Iris pigment epithelial cell (primary cell): ENCODE measurements around the gene MKLN1.
"Not testable (repeated sequence)": the region's sequence is repeated elsewhere in the genome, so short reads cannot be mapped to it uniquely, and the experiment has no call there.

ENCODE experiments used
- DNase-seq: peaks from one replicate; pipeline ENCODE4 v3.0.0-alpha.2; 2011; ENCODE audit warnings: low read depth

MKLN1 gene

DNA sequence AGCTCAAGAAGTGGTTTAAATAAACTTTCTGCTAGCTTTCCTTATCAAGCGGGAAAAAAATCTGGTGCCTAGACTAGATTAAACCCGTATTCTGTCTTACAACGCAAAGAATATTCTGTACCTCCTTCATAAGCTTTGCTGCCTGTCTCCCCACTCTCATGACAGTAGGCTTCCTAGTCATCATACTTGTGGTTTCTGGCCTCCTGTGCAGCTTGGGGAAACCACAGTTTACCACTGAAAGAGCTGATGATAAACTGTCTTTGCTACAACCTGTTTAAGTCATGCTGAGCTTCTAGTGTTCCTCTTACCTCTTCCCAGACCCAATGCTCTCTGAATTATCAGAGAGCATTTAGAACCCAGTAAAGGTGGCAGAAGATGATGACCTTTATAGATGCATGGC is 173.7 kb downstream of the MKLN1 start:
- DNase-seq: peak; percentile 92

DNA sequence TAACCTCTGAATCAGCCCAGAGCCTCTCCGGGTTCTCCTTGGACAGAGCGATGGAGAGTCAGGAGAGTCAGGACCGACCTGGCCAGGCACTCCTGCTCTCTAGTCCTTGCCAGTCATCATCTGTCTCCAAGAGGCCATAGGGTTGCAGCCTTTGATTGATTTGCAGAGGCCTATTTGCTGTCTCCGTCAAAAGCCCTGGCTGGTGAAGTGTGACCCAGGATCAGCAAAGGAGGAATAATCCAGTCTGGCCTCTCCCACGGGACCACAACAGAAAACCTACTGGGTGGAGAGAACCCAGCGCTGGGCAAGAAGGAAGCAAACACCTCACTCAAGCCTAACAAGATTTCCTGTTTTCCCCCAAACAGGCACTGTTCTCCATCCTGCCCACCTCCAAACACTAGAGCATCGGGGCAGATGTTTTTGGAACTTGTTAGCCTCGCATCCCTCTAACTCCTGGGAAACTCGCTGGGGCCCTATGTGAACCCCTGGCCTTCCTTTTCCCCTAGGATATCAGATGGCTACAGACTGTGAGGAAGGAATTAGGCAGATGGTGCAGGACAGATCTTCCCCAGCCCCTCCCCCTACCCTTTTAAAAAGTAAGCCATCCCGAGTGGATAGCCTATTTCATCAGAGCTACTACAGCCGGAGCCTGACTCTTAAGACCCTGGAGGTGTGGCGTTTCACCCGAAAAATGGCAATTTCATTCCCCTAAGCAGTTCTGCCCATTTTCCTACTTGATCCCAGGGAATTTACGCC is 174.4 kb downstream of the MKLN1 start:
- DNase-seq: no peak

DNA sequence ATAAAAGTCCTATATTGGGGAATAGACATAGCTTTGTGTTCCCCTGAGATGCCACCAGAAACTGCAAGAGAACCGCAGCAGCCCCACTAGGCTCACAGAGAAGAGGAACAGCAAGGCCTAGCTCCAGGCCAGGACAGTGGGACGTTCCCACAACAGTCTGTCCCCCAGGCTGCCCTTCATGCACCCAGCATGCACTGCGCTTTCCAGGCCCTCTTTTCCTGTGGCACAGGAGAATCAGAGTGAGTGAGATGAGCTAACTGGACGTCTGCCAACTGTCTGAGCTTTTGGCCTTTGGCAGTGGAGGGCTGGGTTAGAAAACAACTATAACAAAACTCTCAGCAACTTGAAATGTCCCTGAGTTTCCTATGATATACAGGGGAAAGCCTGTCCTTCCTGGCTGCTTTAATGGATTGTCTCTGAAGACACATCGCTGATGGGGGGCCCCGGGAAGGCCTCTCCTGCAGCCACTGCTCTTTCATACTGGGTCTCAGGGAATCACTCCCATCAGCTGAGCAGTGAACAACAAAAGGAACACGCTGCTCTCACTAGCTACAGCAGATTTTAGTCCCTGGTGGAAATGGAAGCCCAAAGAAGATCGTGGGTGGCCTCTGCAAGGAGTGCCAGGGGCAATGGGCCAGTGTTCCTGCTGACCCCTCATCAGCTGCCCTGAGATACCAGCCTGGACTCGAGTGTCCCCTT is 175.3 kb downstream of the MKLN1 start:
- DNase-seq: peak; percentile 68

DNA sequence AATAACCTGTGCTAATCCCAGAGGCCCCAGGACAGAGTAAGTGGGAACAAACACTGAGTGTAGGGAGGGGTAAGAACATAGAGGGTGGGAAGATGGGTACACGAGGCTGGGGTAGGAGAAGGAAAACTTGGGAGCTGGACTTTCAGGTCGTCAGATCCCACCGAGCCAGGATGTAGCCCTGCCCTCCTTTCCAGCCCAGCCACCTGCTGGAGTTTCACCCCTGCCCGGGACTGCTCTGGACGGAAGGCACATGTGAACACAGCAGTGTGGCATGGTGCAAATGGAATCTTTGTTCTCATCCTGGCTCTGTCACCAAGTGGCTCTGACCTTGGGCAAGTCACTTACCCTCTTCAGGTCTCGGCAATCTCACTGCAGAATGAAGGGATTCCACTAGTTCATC is 176.0 kb downstream of the MKLN1 start:
- no peak for DNase-seq

DNA sequence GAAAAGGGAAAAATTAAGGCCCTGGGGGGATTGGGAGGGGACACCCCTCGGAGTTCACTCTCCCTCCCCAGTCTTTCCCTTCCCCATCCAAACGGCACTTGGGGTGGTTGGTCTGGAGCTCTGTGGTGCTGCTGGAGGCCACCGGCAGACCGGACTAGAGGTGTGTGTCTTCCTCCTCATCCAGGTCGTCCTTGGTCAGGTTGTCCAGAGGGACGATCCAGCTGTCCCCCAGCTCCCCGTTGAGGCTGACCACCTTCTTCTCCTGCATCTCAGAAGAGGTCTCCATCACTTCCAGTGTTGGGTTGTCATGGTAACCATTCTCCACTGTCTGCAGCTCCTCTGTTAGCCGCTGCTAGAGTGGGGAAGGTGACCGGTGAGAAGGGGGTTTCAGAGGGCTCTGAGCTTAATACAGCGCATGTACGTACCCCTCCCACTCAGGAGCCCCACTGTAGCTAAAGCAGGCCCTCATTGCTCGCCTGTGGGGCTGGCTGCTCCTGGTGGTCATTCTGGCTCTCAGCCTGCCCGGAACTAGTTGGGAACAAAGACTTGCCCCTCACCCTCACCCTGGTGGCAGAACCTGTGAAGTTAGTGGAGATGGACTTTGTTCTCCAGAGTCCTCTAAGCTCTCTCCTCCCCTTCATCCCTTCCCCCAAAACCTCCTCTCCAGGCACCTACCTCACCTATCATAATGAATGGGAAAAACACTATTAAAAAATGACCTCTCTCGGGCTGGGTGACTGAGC is 176.7 kb downstream of the MKLN1 start:
- DNase-seq: no peak

DNA sequence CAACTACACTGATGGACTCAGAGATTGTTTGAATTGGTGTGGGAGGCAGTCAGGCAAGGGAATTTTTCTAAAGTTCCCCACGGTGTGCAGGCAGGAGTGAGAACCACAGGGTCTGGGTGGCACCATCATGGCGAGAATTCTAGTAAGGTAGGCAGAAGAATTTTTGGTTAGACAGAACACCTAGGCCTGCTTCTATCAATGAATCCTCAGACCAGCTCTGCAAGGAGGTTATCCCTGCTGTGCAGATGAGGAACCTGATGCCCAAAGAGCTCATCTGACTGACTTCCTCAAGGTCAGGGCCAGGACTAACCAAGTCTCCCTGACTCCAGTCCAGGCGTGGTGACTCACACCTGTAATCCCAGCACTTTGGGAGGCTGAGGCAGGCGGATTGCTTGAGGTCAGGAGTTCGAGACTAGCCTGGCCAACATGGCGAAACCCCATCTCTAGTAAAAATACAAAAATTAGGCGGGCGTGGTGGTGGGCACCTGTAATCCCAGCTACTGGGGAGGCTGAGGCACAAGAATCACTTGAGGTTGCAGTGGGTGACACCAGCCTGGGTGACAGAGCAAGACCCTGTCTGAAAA is 177.5 kb downstream of the MKLN1 start:
- DNase-seq: not testable (repeated sequence)

DNA sequence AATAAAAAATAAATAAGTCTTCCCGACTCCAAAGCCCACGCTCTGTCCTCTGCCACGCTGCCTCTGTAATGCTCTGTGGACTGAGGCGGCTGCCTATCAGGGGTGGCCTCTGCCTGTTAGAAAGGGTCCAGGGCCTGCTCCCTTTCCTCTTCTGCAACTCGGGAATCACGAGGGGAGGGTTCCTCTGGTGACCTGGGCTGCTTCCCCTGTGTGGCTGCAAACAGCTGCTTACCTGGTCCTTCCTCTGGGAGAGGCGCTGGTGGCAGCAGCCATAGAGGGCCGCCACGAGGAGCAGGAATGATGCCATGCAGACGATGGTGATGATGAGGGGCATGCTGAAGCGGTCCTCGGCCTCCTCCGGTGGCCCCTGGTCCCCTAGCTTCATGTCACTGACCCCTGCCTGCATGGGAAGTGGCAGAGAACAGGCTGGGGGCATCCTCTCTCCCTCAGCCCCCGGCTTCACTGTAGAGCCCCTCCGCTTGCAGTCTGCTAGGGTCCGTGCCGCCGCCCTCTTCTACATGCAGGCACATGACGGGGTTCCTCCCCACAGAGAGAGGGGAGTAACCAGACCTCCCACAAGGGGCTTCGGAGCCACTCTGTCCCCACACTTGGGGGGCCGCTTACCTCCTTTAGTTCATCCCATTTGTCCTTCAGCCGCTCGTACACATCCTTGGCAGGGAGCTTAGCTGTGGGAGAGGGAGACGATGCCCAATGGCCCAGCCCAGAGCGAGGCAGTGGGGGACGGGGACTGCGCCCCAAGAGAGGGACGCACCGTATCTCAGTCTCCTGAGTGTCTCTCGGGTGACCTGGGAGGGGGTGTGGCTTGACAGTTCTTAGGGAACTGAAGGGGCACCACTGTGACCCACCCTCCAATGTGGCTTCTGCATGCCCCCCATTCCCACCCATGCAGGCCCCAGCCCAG is 178.2 kb downstream of the MKLN1 start:
- no peak for DNase-seq

DNA sequence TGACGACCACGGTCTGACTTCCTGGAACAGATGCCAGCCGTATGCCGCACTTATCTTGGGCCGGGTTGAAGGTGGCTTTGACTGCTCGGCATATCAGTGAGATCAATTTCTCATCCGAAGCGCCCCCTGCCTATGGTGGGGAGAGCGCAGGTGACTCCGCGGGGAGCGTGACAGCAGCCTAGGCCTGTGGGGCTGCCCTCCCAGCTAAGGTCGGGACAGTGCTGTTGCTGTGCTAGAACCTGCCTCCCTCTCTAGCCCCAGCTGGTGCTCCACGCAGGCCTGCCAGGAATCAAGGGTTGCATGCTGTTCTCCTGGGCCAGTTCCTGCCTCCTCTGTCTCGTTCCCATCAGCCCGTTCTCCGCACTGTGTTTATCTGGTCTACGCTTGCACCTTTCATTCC is 178.9 kb downstream of the MKLN1 start:
- no peak for DNase-seq

DNA sequence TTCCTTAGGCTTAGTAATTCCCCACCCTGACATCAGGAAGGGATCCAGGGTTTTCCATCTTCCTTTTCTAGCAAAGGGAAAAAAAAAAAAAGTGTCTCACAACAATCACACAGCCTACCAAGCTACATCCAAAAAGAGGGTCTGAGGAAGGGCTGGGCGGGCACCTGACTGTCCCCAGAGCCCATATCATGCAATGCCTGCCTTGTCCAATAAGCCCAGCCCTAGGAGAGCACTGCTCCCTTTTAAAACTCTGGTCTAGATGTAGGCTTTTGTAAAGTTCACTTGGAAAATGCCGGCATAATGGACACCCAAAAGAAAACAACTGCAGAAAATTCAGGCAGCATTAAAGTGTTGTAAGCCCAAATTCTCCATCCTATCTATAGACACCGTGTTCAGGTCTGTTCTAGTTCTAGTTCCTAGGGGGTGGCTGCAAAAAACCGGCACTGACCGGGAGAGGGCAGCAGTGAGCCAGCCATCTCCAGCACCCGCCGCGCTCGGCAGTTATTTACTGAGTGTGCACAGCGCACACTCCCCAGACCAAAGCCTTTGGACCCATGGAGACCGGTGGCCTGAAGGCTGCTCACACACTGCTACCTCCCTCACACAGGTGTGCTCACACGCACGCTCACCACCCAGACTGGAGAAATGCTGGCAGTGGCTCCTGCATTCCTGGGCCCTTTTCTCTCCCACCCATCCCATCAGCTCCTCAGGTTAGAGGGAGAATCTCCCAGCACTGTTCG is 180.1 kb downstream of the MKLN1 start:
- DNase-seq: peak; percentile 54

DNA sequence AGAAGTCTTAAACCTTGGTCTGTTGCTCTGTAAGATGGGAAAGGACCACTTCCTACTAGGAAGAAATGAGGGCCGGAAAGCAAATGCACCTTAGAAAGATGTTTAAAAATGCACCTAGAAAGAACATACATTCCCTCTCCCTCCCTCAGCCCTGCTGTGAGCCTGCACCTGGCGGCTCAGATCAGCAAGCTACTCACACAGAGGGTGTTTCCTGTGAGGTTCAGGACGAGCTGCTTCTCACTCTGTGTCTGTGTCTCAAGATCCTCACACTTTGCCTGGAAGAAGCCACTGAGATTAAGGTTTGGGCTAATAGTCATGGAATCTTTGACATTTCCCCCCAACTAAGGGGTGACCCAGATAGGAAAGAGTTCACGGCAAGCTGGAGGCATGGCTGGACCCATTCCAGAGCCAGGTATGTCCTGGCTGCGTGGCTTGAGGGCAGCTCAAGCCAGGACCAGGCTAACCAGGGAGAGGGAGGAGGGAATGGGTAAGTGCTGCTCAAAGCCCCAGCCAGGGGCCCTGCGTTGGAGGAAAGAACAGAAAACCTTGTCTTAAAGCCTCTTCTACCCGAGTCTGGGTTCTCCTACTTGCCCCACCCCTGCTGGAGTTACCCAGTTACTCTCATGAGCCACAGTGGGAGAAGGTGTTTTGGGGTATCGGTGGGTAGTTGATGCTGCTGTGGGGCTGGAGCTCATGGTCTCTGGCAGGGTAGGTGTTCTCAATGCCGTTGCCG is 181.2 kb downstream of the MKLN1 start:
- DNase-seq: no peak

DNA sequence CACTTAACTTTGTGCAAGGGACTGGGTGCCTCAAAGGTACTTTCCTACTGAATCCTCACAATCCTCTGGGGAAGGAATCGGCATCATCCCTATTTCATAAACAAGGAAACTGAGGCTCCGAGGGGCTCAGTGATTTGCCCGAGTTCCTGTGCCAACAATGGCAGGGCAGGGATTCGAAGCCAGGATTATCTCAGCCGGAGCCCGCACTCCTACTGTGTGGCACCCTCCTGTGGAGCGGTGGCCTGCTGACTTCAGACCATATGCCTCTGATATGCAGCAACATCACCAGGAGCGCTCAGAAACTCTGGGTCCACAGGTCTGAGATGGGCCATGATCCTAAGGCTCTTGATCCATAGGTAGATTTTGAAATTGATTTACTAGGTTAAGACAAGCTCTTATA is 182.1 kb downstream of the MKLN1 start:
- DNase-seq: no peak

DNA sequence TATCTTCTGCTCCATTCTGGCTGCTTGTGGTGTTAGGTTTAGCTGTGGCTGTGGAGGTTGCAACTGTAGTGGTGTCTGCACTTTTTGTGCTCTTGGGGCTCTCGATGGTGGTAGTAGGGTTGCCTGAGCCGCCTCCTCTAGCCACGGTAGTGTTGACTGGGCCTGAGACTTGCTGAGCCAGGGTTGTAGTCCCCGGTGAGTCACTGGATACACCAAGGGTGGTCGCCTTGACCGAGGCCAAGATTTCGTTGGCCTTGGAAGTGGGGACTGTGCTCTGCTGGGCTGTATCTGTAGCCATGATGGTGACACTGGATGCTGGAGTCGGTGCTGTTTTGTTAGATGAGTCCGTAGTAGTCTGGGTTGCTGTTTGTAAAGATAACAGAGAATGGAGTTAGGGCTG is 183.4 kb downstream of the MKLN1 start:
- no peak for DNase-seq

DNA sequence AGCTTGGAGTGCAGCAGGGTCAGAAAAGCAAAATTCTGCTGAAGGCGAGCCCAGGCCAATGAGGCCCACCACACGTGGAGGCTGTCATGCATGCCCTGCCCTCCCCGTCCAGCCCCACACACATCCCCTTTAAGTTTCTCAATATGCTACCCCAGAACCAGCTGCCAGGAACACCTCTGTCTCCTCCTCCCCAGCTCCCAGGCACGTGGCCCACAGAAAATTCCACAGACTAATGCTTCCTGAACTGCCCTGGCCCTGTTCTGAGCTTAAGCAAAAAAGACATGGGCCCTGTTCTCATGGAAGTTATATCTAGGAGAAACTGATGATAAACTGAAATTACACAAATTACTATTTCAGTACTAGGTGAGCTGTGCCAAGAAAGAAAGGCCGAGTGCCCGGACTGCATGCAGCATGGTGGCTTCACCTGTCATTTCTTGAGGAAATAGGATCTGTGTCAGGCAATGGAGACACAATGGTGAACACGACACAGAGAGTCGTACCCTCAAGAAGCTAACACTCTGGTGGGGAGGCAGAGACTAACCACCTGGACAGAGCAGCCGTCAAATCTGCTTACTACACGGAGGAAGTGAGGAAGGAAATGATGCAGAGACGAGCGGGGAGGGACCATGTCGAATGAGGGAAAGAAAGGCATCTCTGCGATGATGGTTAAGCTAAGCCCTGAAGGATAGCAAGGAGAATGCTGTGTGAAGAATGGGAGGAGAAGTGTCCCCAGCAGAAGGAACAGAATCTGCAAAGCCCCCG is 184.3 kb downstream of the MKLN1 start:
- no peak for DNase-seq

DNA sequence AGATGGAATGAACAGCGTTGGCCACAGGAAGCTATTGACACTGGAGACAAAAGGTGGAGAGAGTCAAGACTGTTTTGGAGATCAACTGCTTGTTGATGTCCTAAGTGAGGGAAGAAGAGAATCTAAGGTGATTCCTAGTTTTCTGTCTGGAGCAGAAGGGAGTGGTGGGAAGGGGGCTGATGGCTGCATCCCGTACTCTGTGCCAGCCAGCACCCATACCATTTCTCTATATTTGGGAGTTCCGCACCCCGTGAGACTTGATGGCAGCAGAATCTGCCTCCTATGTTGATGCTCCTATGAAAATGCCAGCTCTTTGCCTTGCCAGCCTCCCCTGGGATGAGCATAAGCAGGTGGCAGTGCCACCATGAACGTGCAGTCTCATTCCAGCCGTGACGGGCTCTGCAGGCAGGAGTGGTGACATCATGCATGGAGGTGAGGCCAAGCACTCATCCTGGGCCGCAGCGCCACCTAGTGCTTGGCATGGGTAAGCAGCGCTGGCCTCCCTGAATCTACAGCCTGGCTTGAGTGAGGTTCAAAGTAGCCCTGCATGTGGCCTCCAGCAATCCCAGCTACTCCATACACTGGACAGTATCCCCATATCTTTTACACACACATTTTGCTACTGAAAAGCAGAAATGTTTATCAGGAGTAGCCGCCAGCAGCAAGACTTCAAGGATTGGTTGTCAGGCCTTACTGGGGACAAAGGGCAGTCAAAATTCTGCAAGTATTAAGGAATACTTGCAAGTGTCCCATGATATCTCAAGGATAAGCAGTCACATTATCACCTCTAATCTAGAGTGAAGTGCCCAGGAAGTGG is 185.8 kb downstream of the MKLN1 start:
- peak; percentile 78 for DNase-seq

DNA sequence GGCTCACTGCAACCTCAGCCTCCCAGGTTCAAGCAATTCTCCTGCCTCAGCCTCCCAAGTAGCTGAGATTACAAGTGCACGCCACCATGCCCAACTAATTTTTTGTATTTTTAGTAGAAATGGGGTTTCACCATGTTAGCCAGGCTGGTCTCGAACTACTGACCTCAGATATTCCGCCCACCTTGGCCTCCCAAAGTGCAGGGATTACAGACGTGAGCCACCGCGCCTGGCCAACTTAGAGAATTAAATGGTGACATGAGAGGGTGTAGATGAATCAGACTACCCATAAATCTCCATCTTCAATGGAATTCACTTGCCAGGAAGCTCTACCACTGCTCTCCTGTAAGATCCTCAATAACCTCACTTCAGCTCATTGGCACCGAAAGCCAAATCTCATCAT is 187.8 kb downstream of the MKLN1 start:
- not testable (repeated sequence) for DNase-seq

DNA sequence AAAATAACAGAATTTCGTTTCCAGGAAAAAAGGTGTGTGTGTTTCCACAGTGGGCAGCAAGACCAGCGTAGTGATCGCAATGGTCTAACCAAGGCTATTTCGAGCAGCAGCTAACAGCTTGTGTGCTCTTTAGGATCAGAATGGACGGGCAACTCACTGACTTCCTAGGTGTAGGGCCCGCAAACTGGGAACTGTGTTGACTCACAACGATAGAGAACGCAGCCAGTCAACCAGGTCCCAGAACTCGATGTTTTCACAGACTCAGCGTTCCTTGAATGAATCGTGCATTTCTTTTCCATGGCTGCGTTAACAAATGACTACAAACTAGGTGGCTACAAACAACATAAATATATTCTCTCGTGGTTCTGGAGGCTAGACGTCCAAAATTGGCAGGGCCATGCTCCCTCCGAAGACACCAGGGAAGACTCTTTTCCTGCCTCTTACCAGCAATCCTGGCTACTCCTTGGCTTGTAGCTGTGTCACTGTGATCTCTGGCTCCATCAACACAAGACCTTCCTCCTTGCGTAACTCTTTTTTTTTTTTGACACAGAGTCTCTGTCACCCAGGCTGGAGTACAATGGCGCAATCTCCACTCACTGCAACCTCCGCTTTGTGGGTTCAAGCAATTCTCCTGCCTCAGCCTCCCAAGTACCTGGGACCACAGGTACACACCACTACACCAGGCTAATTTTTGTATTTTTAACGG is 189.7 kb downstream of the MKLN1 start:
- no peak for DNase-seq

DNA sequence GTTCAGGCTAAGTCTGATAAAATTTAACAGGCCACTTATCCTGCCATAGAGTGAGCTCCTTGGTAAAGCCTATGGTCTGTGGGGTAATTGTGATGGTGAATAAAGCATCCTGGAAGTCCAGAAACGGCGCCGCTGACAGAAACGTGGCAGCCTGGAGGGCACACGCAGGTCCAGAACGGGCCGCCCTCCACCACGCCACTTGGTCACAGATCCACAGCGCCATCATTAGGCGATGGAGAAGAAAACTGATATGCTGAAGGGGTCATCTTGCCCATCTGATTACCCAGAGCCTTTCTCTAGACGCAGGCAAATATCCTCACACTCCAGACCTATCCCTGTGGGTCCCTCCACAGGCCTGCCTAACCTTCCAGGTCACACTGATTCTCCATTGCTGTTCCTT is 190.9 kb downstream of the MKLN1 start:
- DNase-seq: no peak

DNA sequence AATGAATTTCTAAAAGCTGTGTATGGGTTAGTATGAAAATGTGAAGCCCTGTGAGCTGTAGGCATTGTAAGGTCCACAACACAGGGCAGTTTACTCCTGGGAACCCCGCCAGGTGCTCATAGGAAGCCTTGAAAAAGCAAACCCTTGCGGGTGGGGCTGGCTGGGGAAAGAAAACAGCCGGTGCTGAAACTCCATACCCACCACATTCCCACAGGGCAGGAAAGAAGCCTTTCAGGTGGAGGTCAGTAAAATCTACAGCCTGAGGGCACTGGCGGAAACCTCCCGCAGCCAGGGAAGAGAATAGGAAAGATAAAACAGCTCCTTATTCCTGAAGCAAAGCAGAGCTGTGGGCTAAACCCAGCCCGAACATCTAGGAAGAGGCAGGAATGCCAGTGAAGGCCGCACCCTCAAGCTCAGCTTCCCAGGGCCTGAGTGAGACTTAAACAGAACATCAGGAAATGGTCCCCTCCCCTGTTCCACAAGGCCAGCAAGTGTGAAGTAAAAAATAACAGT is 194.0 kb downstream of the MKLN1 start:
- no peak for DNase-seq
